Middle frontal gyrus (tissue), 1 donor: ENCODE data around the gene CFAP52.
"Not testable (repeated sequence)": the region's sequence is repeated elsewhere in the genome, so short reads cannot be mapped to it uniquely, and the experiment has no call there.

ENCODE experiments used
- DNase-seq: peaks from one replicate; pipeline ENCODE4 v3.0.0-alpha.2; 2015; ENCODE audit warnings: low spot score; ENCODE audit errors: extremely low spot score

CFAP52 gene

GRCh38 chr17:9576521-9577372 is at the start of gene CFAP52:
TSS of gene CFAP52 (plus strand) at chr17:9576642. CDS start at chr17:9576696, 54 bp downstream.
- DNase-seq: peak; percentile 71

- DNase-seq: no peak
Measured at GRCh38 chr17:9527788-9528187, 48.7 kb upstream of the CFAP52 start.

GRCh38 chr17:9529033-9529700 is 47.3 kb upstream of the CFAP52 start:
- DNase-seq: no peak

GRCh38 chr17:9531034-9531433 is 45.4 kb upstream of the CFAP52 start:
- DNase-seq: no peak

- DNase-seq: no peak
Measured at GRCh38 chr17:9532715-9533114, 43.7 kb upstream of the CFAP52 start.

- no peak for DNase-seq
Measured at GRCh38 chr17:9533441-9533840, 43.0 kb upstream of the CFAP52 start.

- no peak for DNase-seq
Measured at GRCh38 chr17:9536061-9536460, 40.4 kb upstream of the CFAP52 start.

GRCh38 chr17:9537177-9537776 is 39.2 kb upstream of the CFAP52 start:
- no peak for DNase-seq

- DNase-seq: no peak
Measured at GRCh38 chr17:9538626-9539025, 37.8 kb upstream of the CFAP52 start.

GRCh38 chr17:9541718-9542117 is 34.7 kb upstream of the CFAP52 start:
- DNase-seq: no peak

GRCh38 chr17:9544221-9544620 is 32.2 kb upstream of the CFAP52 start:
- DNase-seq: no peak

- DNase-seq: no peak
Measured at GRCh38 chr17:9549215-9549614, 27.2 kb upstream of the CFAP52 start.

- DNase-seq: no peak
Measured at GRCh38 chr17:9553181-9553580, 23.3 kb upstream of the CFAP52 start.

- no peak for DNase-seq
Measured at GRCh38 chr17:9553596-9553995, 22.8 kb upstream of the CFAP52 start.

- not testable (repeated sequence) for DNase-seq
Measured at GRCh38 chr17:9554715-9555114, 21.7 kb upstream of the CFAP52 start.

- DNase-seq: no peak
Measured at GRCh38 chr17:9557161-9557755, 19.2 kb upstream of the CFAP52 start.

GRCh38 chr17:9557857-9558256 is 18.6 kb upstream of the CFAP52 start:
- DNase-seq: no peak

GRCh38 chr17:9564104-9564503 is 12.3 kb upstream of the CFAP52 start:
- no peak for DNase-seq

GRCh38 chr17:9566067-9566466 is 10.4 kb upstream of the CFAP52 start:
- no peak for DNase-seq

- DNase-seq: not testable (repeated sequence)
Measured at GRCh38 chr17:9566739-9567138, 9.7 kb upstream of the CFAP52 start.

GRCh38 chr17:9568004-9568403 is 8.4 kb upstream of the CFAP52 start:
- DNase-seq: no peak
